Osteoblast (primary cell): ENCODE data around the gene LHX5. TPM values are rescaled to one million over a fixed set of nuclear protein-coding genes. Genes with fewer than 3 reads are reported as not detected.

Source experiments
- DNase-seq: peaks from one replicate; pipeline ENCODE4 v3.0.0; 2011; ENCODE audit warnings: low spot score, mixed read lengths; ENCODE audit not compliant: insufficient read length; ENCODE audit errors: missing footprints
- H2AFZ ChIP-seq: 2 replicates; pipeline ENCODE4 v1.6.0; 2011; ENCODE audit warnings: mild to moderate bottlenecking, low read length
- H3K27ac ChIP-seq: 2 replicates; pipeline ENCODE4 v1.5.1; 2011; ENCODE audit warnings: mild to moderate bottlenecking, low read depth, low read length, moderate library complexity
- H3K27me3 ChIP-seq: 2 replicates; pipeline ENCODE4 v1.6.0; 2012; ENCODE audit warnings: mild to moderate bottlenecking, control low read depth, inconsistent platforms, low read length, moderate library complexity; ENCODE audit not compliant: insufficient read depth
- H3K36me3 ChIP-seq: 2 replicates; pipeline ENCODE4 v1.5.1; 2011; ENCODE audit warnings: mild to moderate bottlenecking, low read length, control low read depth, moderate library complexity; ENCODE audit not compliant: insufficient read depth
- H3K4me1 ChIP-seq: 2 replicates; pipeline ENCODE4 v1.5.1; 2011; ENCODE audit warnings: mild to moderate bottlenecking, low read length, control low read depth, moderate library complexity; ENCODE audit not compliant: insufficient read depth
- H3K4me2 ChIP-seq: 2 replicates; pipeline ENCODE4 v1.6.0; 2011; ENCODE audit warnings: mild to moderate bottlenecking, low read length; ENCODE audit not compliant: insufficient read depth
- H3K4me3 ChIP-seq: fragments of 200-600 bp; sonication (generic); 3 replicates; pipeline ENCODE4 v1.5.1; 2012; ENCODE audit warnings: mild to moderate bottlenecking, low read length, inconsistent platforms; ENCODE audit not compliant: insufficient read depth
- H3K79me2 ChIP-seq: 2 replicates; pipeline ENCODE4 v1.6.0; 2012; ENCODE audit warnings: mild to moderate bottlenecking, low read length, control low read depth, inconsistent platforms; ENCODE audit not compliant: insufficient read depth
- H3K9me3 ChIP-seq: 2 replicates; pipeline ENCODE4 v1.5.1; 2011; ENCODE audit warnings: low read depth, low read length, control low read depth
- H4K20me1 ChIP-seq: 2 replicates; pipeline ENCODE4 v1.6.0; 2012; ENCODE audit warnings: mild to moderate bottlenecking, low read length, control low read depth; ENCODE audit not compliant: insufficient read depth
- total RNA-seq: library from RNA; depleted of rRNA; stranded (reverse); fragments of >200 nt; gene quantifications from 2 replicates; pipeline ENCODE4 v1.2.3, GENCODE V29; 2012
- TF ChIP-seq, protein P1 (sequence below): IDR thresholded peaks from 2 replicates; pipeline ENCODE4 v1.5.1; 2011; ENCODE audit warnings: mild to moderate bottlenecking, low read depth, low read length, moderate library complexity; ENCODE audit errors: extremely low read depth

Gene LHX5
- not detected in 2 replicates for total RNA-seq

DNA sequence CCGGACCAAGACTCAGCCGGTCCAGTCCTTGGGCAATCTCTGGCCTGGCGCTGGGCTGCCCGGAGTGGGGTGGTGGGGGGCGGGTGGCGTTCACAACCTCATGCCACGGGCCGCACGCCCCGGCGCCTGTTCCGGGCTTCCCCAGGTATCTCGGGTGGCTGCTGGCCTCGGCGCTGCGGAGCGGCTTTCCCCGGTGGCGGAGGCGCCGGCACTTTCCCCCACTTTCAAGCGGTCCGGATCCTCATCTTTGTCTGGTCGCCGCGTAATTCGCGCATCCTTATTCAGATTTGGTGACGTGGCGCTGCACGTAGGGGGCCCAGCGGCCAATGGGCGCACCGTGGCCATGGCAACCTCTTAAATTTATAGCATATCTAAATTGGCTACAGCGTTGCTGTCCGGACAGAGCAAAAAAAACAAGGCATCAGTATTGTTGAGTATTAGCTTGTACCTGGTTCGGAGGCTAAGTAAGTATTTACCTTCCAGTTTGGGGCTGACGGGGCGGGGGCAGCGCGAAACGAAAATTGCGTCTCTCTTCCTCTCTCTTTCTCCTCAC, at the start of gene LHX5:
LHX5 (minus strand) TSS at position 253 of the 553 bp plus-strand sequence. CDS start 373 bp downstream, outside the sequence.
- no peaks in the 10 kb centered on the region for H3K36me3 ChIP-seq
- peak; percentile 73 for DNase-seq
- H3K4me2 ChIP-seq: no peak within 1 kb of the TSS
- no peak within 1 kb of the TSS for H3K4me3 ChIP-seq
- H3K27me3 ChIP-seq: peaks cover 94% of the 10 kb centered on the region
- no peak within 1 kb of the TSS for H3K27ac ChIP-seq
- H3K79me2 ChIP-seq: no peaks in the 10 kb centered on the region
- TF ChIP-seq, protein P1, sequence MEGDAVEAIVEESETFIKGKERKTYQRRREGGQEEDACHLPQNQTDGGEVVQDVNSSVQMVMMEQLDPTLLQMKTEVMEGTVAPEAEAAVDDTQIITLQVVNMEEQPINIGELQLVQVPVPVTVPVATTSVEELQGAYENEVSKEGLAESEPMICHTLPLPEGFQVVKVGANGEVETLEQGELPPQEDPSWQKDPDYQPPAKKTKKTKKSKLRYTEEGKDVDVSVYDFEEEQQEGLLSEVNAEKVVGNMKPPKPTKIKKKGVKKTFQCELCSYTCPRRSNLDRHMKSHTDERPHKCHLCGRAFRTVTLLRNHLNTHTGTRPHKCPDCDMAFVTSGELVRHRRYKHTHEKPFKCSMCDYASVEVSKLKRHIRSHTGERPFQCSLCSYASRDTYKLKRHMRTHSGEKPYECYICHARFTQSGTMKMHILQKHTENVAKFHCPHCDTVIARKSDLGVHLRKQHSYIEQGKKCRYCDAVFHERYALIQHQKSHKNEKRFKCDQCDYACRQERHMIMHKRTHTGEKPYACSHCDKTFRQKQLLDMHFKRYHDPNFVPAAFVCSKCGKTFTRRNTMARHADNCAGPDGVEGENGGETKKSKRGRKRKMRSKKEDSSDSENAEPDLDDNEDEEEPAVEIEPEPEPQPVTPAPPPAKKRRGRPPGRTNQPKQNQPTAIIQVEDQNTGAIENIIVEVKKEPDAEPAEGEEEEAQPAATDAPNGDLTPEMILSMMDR: no peak
- no peaks in the 10 kb centered on the region for H3K9me3 ChIP-seq
- no peaks in the 10 kb centered on the region for H4K20me1 ChIP-seq
- H2AFZ ChIP-seq: no peak within 1 kb of the TSS
- H3K4me1 ChIP-seq: no peaks in the 10 kb centered on the region

DNA sequence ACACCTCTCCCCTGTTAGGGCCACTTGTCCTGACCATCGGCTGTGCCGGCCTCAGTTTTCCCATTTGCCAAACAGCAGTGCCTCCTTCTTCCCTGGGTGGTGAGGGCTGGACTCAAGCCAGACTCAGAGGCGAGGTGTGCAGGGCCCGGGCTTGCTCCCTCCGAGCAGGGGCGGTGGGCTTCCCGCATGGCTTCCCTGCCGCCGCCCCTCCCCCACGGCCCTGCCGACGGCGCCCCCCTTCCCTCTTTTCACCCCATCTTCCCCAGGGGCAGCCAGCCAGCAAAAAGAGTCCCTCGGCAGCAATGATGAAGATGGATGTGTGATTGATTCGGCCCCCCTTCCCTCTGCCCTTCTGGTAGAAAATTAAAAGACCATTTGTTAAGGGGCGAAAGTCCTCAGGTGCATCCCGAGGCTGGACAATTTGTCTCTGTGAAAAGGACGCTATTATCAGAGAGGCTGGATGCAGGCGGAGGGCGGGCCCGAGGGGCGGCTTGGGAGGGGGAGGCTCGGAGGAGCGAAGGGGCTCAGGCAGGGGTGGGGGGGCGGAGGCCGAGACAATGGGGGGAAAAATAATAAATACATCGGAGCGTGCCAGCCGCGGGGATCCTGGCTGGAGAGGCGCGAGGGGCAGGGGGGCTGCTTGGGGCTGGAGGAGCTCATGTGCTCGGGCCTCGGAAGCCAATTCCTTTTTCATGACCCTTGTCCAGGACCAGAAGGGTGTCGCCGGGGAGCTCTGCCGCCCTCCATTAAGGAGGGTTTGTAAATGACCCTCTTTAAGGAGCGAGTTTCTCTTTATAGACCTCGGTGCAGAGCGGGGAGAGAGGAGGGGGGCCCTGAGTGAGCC, 48.0 kb upstream of the LHX5 start:
- Histone ChIP-seq H3K4me3 (no peak overlapping the region), H2AFZ (no peak overlapping the region), H3K27ac (no peak overlapping the region), H3K36me3 (no peaks in the 10 kb centered on the region), H3K79me2 (no peaks in the 10 kb centered on the region), H3K4me1 (no peaks in the 10 kb centered on the region), H3K9me3 (no peaks in the 10 kb centered on the region), H4K20me1 (no peaks in the 10 kb centered on the region), H3K4me2 (no peak overlapping the region), H3K27me3 (peaks cover 23% of the 10 kb centered on the region)
- DNase-seq: no peak
- TF ChIP-seq, protein P1: no peak

DNA sequence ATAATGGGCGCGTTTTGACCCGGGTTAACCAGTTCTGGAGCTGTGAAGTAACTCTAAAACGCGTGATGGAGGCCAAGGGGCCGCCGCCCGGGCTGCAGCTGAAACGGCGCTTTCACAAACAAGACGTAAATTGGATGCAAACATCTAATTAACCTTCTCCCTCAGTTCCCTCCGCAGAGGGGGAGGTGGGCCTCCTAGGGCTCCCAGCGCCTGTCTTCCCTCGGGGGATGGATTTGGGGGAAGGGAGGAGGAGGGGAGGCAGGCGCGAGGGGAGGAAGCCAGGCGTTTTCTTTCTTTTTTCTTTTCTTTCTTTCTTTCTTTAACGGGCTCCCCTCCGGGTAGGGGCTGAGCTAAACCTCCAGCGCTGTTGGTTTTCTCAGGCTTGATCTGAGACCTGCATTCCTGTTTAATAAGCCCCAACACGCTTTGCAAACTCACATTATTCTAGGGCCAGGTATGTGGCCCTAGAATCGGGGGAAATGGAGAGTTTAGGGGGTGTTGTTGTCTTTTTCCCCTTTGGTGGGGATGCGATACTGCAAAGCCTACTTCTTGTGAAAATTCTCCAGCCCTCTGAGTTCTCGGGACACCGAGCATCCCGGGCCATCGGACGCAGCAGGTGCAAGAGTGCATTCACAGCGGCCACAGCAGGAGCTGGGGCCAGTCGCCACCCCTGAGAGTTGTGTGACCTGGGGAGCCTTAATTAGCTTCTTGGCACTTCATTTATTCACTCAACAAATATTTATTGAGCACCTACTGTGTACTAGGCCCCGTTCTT, 43.6 kb upstream of the LHX5 start:
- no peak overlapping the region for H3K4me3 ChIP-seq
- peaks cover 18% of the 10 kb centered on the region for H3K27me3 ChIP-seq
- no peaks in the 10 kb centered on the region for H3K4me1 ChIP-seq
- no peak overlapping the region for H3K4me2 ChIP-seq
- no peak overlapping the region for H3K27ac ChIP-seq
- no peaks in the 10 kb centered on the region for H3K9me3 ChIP-seq
- H2AFZ ChIP-seq: no peak overlapping the region
- H4K20me1 ChIP-seq: no peaks in the 10 kb centered on the region
- TF ChIP-seq, protein P1: no peak
- DNase-seq: no peak
- no peaks in the 10 kb centered on the region for H3K36me3 ChIP-seq
- H3K79me2 ChIP-seq: no peaks in the 10 kb centered on the region
